Activated naive CD8-positive, alpha-beta T cell treated with anti-CD3 and anti-CD28 coated beads, Interleukin-2, amount 50 U/mL, for 24 hours (primary cell): ENCODE results near the gene LRRC4C.
A peak's percentile ranks its signal among the peaks of the same experiment; 100 is the strongest.

Experiments
- ATAC-seq: fragments of 150-1000 bp; cut with Tn5 transposase; one replicate; pipeline ENCODE4 v1.10.0; 2021
- DNase-seq: peaks from one replicate; pipeline ENCODE4 v3.0.0; 2021
- H3K27ac Mint-ChIP-seq: one replicate; pipeline ENCODE4 v1.8.0; 2021; ENCODE audit warnings: mild to moderate bottlenecking, mixed read lengths
- H3K27me3 Mint-ChIP-seq: one replicate; pipeline ENCODE4 v1.8.0; 2021; ENCODE audit warnings: mixed read lengths
- H3K36me3 Mint-ChIP-seq: one replicate; pipeline ENCODE4 v1.8.0; 2021; ENCODE audit warnings: low read depth, mixed read lengths
- H3K4me1 Mint-ChIP-seq: one replicate; pipeline ENCODE4 v1.8.0; 2021; ENCODE audit warnings: mixed read lengths
- H3K4me3 Mint-ChIP-seq: one replicate; pipeline ENCODE4 v1.8.0; 2021; ENCODE audit warnings: mild to moderate bottlenecking, moderate library complexity, mixed read lengths
- H3K9me3 Mint-ChIP-seq: one replicate; pipeline ENCODE4 v1.8.0; 2021; ENCODE audit warnings: mixed read lengths

Gene LRRC4C

GRCh38 chr11:41225856-41226633 lies 233.4 kb downstream of the LRRC4C start:
- H3K36me3 Mint-ChIP-seq, result no peaks in the 10 kb centered on the region

GRCh38 chr11:41222236-41222635 lies 237.2 kb downstream of the LRRC4C start:
- H3K27me3 Mint-ChIP-seq, result no peaks in the 10 kb centered on the region
- no peaks in the 10 kb centered on the region for H3K36me3 Mint-ChIP-seq
- DNase-seq, result no peak
- ATAC-seq, result no peak
- H3K4me3 Mint-ChIP-seq, result no peak overlapping the region
- no peaks in the 10 kb centered on the region for H3K4me1 Mint-ChIP-seq
- H3K27ac Mint-ChIP-seq, result no peak overlapping the region
- peaks cover 23% of the 10 kb centered on the region for H3K9me3 Mint-ChIP-seq

More at GRCh38 chr11:41225856-41226633, 233.4 kb downstream of the LRRC4C start:
- Mint-ChIP-seq H3K4me3 (no peak overlapping the region), H3K27me3 (no peaks in the 10 kb centered on the region), H3K27ac (no peak overlapping the region), H3K9me3 (peaks cover 35% of the 10 kb centered on the region), H3K4me1 (no peaks in the 10 kb centered on the region)
- ATAC-seq, result no peak
- DNase-seq, result no peak

- no peaks in the 10 kb centered on the region for H3K27me3 Mint-ChIP-seq
- H3K36me3 Mint-ChIP-seq, result no peaks in the 10 kb centered on the region
Observed at GRCh38 chr11:41206388-41206787, 253.1 kb downstream of the LRRC4C start.

GRCh38 chr11:41201156-41201555 lies 258.3 kb downstream of the LRRC4C start:
- no peaks in the 10 kb centered on the region for H3K4me1 Mint-ChIP-seq
- ATAC-seq (no peak), DNase-seq (peak; percentile 14)
- no peaks in the 10 kb centered on the region for H3K27me3 Mint-ChIP-seq
- H3K36me3 Mint-ChIP-seq, result no peaks in the 10 kb centered on the region
- no peak overlapping the region for H3K4me3 Mint-ChIP-seq
- peaks cover 11% of the 10 kb centered on the region for H3K9me3 Mint-ChIP-seq
- no peak overlapping the region for H3K27ac Mint-ChIP-seq

More at GRCh38 chr11:41206388-41206787, 253.1 kb downstream of the LRRC4C start:
- no peak for ATAC-seq
- Mint-ChIP-seq H3K27ac (no peak overlapping the region), H3K4me1 (no peaks in the 10 kb centered on the region), H3K4me3 (no peak overlapping the region), H3K9me3 (peaks cover 23% of the 10 kb centered on the region)
- DNase-seq, result no peak

- no peak for ATAC-seq
- no peak for DNase-seq
- no peak overlapping the region for H3K4me3 Mint-ChIP-seq
- H3K27ac Mint-ChIP-seq, result no peak overlapping the region
- H3K4me1 Mint-ChIP-seq, result no peaks in the 10 kb centered on the region
- peaks cover 34% of the 10 kb centered on the region for H3K9me3 Mint-ChIP-seq
- no peaks in the 10 kb centered on the region for H3K27me3 Mint-ChIP-seq
- H3K36me3 Mint-ChIP-seq, result no peaks in the 10 kb centered on the region
Observed at GRCh38 chr11:41190437-41191082, 268.9 kb downstream of the LRRC4C start.

GRCh38 chr11:41189701-41190436 lies 269.6 kb downstream of the LRRC4C start:
- peaks cover 28% of the 10 kb centered on the region for H3K9me3 Mint-ChIP-seq
- ATAC-seq (no peak), DNase-seq (no peak)
- no peak overlapping the region for H3K27ac Mint-ChIP-seq
- H3K36me3 Mint-ChIP-seq, result no peaks in the 10 kb centered on the region
- no peaks in the 10 kb centered on the region for H3K27me3 Mint-ChIP-seq
- H3K4me1 Mint-ChIP-seq, result no peaks in the 10 kb centered on the region
- H3K4me3 Mint-ChIP-seq, result no peak overlapping the region

- H3K4me3 Mint-ChIP-seq, result no peak overlapping the region
- no peak overlapping the region for H3K27ac Mint-ChIP-seq
- H3K4me1 Mint-ChIP-seq, result no peaks in the 10 kb centered on the region
- no peaks in the 10 kb centered on the region for H3K27me3 Mint-ChIP-seq
- peaks cover 15% of the 10 kb centered on the region for H3K9me3 Mint-ChIP-seq
- DNase-seq (no peak), ATAC-seq (no peak)
- no peaks in the 10 kb centered on the region for H3K36me3 Mint-ChIP-seq
Observed at GRCh38 chr11:41177791-41178190, 281.7 kb downstream of the LRRC4C start.

- no peak overlapping the region for H3K27ac Mint-ChIP-seq
- ATAC-seq (no peak), DNase-seq (no peak)
- no peak overlapping the region for H3K4me3 Mint-ChIP-seq
- H3K27me3 Mint-ChIP-seq, result no peaks in the 10 kb centered on the region
- peaks cover 18% of the 10 kb centered on the region for H3K9me3 Mint-ChIP-seq
- H3K36me3 Mint-ChIP-seq, result no peaks in the 10 kb centered on the region
- H3K4me1 Mint-ChIP-seq, result no peaks in the 10 kb centered on the region
Observed at GRCh38 chr11:41175304-41175972, 284.0 kb downstream of the LRRC4C start.

- H3K4me1 Mint-ChIP-seq, result no peaks in the 10 kb centered on the region
- H3K27me3 Mint-ChIP-seq, result no peaks in the 10 kb centered on the region
- H3K27ac Mint-ChIP-seq, result no peak overlapping the region
- H3K36me3 Mint-ChIP-seq, result no peaks in the 10 kb centered on the region
- DNase-seq, result no peak
- H3K9me3 Mint-ChIP-seq, result peaks cover 16% of the 10 kb centered on the region
- no peak for ATAC-seq
- H3K4me3 Mint-ChIP-seq, result no peak overlapping the region
Observed at GRCh38 chr11:41146326-41146725, 313.1 kb downstream of the LRRC4C start.

- H3K36me3 Mint-ChIP-seq, result no peaks in the 10 kb centered on the region
- no peaks in the 10 kb centered on the region for H3K4me1 Mint-ChIP-seq
- peaks cover 16% of the 10 kb centered on the region for H3K9me3 Mint-ChIP-seq
- no peak for ATAC-seq
- no peak overlapping the region for H3K27ac Mint-ChIP-seq
- no peak for DNase-seq
- H3K4me3 Mint-ChIP-seq, result no peak overlapping the region
- H3K27me3 Mint-ChIP-seq, result no peaks in the 10 kb centered on the region
Observed at GRCh38 chr11:41145420-41145819, 314.0 kb downstream of the LRRC4C start.

GRCh38 chr11:41134971-41135370 lies 324.5 kb downstream of the LRRC4C start:
- Mint-ChIP-seq H3K9me3 (no peaks in the 10 kb centered on the region), H3K4me1 (no peaks in the 10 kb centered on the region), H3K27ac (no peak overlapping the region), H3K27me3 (no peaks in the 10 kb centered on the region), H3K36me3 (no peaks in the 10 kb centered on the region), H3K4me3 (no peak overlapping the region)
- ATAC-seq, result no peak
- no peak for DNase-seq

GRCh38 chr11:41133023-41133422 lies 326.4 kb downstream of the LRRC4C start:
- no peak overlapping the region for H3K27ac Mint-ChIP-seq
- no peaks in the 10 kb centered on the region for H3K36me3 Mint-ChIP-seq
- H3K9me3 Mint-ChIP-seq, result no peaks in the 10 kb centered on the region
- no peak overlapping the region for H3K4me3 Mint-ChIP-seq
- DNase-seq (no peak), ATAC-seq (no peak)
- H3K27me3 Mint-ChIP-seq, result no peaks in the 10 kb centered on the region
- no peaks in the 10 kb centered on the region for H3K4me1 Mint-ChIP-seq

- no peak for ATAC-seq
- Mint-ChIP-seq H3K9me3 (peaks cover 13% of the 10 kb centered on the region), H3K27ac (no peak overlapping the region), H3K36me3 (no peaks in the 10 kb centered on the region), H3K27me3 (no peaks in the 10 kb centered on the region), H3K4me3 (no peak overlapping the region), H3K4me1 (no peaks in the 10 kb centered on the region)
- DNase-seq, result no peak
Observed at GRCh38 chr11:41121600-41121999, 337.9 kb downstream of the LRRC4C start.

- ATAC-seq (no peak), DNase-seq (no peak)
- no peaks in the 10 kb centered on the region for H3K36me3 Mint-ChIP-seq
- H3K4me3 Mint-ChIP-seq, result no peak overlapping the region
- peaks cover 8% of the 10 kb centered on the region for H3K9me3 Mint-ChIP-seq
- H3K27me3 Mint-ChIP-seq, result no peaks in the 10 kb centered on the region
- H3K4me1 Mint-ChIP-seq, result no peaks in the 10 kb centered on the region
- no peak overlapping the region for H3K27ac Mint-ChIP-seq
Observed at GRCh38 chr11:41119484-41119883, 340.0 kb downstream of the LRRC4C start.
